NCI-H2227 treated with DMSO at 0.1 percent for 48 hours (cell line): Measurements from ENCODE around the gene ESPN.

ENCODE experiments used
- DNase-seq: peaks from one replicate; lab custom pipeline; 2025; lab: John Stamatoyannopoulos, UW

The ESPN gene

GRCh38 chr1:6466751-6467150 lies 42.2 kb downstream of the ESPN start:
- no peak for DNase-seq

- no peak for DNase-seq
Observed at GRCh38 chr1:6467224-6467623, 42.6 kb downstream of the ESPN start.

GRCh38 chr1:6467744-6468688 lies 43.4 kb downstream of the ESPN start:
- no peak for DNase-seq

- no peak for DNase-seq
Observed at GRCh38 chr1:6468729-6469461, 44.3 kb downstream of the ESPN start.

- no peak for DNase-seq
Observed at GRCh38 chr1:6470132-6471085, 45.8 kb downstream of the ESPN start.

- DNase-seq: no peak
Observed at GRCh38 chr1:6471086-6471969, 46.8 kb downstream of the ESPN start.

- DNase-seq: no peak
Observed at GRCh38 chr1:6471970-6472368, 47.4 kb downstream of the ESPN start.

GRCh38 chr1:6472391-6472790 lies 47.8 kb downstream of the ESPN start:
- DNase-seq: no peak

- DNase-seq: no peak
Observed at GRCh38 chr1:6473156-6473555, 48.6 kb downstream of the ESPN start.

- DNase-seq: no peak
Observed at GRCh38 chr1:6473974-6474814, 49.6 kb downstream of the ESPN start.

GRCh38 chr1:6474815-6475282 lies 50.3 kb downstream of the ESPN start:
- DNase-seq: no peak

- DNase-seq: no peak
Observed at GRCh38 chr1:6475381-6476133, 51.0 kb downstream of the ESPN start.

GRCh38 chr1:6476483-6476882 lies 51.9 kb downstream of the ESPN start:
- DNase-seq: no peak

GRCh38 chr1:6477039-6477820 lies 52.7 kb downstream of the ESPN start:
- no peak for DNase-seq

GRCh38 chr1:6481820-6482219 lies 57.2 kb downstream of the ESPN start:
- DNase-seq: no peak

GRCh38 chr1:6483017-6483760 lies 58.6 kb downstream of the ESPN start:
- DNase-seq: no peak

GRCh38 chr1:6483761-6484117 lies 59.2 kb downstream of the ESPN start:
- no peak for DNase-seq

GRCh38 chr1:6484826-6485167 lies 60.2 kb downstream of the ESPN start:
- no peak for DNase-seq
